Nephron progenitor cell (in vitro differentiated cells): ENCODE measurements around the gene ING3.

Experiments
- DNase-seq: peaks from one replicate; pipeline ENCODE4 v3.0.0; 2021
- H3K27ac Mint-ChIP-seq: 2 replicates; pipeline ENCODE4 v1.8.0; 2021; ENCODE audit warnings: mild to moderate bottlenecking, moderate library complexity, mixed read lengths
- H3K27me3 Mint-ChIP-seq: 2 replicates; pipeline ENCODE4 v1.8.0; 2021; ENCODE audit warnings: mild to moderate bottlenecking, low read depth, mixed read lengths; ENCODE audit not compliant: poor library complexity
- H3K36me3 Mint-ChIP-seq: 2 replicates; pipeline ENCODE4 v1.8.0; 2021; ENCODE audit warnings: low read depth, mixed read lengths
- H3K4me1 Mint-ChIP-seq: 2 replicates; pipeline ENCODE4 v1.8.0; 2021; ENCODE audit warnings: mixed read lengths
- H3K4me3 Mint-ChIP-seq: 2 replicates; pipeline ENCODE4 v1.8.0; 2021; ENCODE audit warnings: mild to moderate bottlenecking, moderate library complexity, mixed read lengths
- H3K9me3 Mint-ChIP-seq: 2 replicates; pipeline ENCODE4 v1.8.0; 2021; ENCODE audit warnings: mild to moderate bottlenecking, moderate library complexity, mixed read lengths
- TF ChIP-seq, protein P1 (sequence below): fragments of 200-600 bp; sonication (generic); IDR thresholded peaks from 2 replicates; pipeline ENCODE4 v1.5.0; 2021; ENCODE audit warnings: antibody characterized with exemption

The ING3 gene

DNA sequence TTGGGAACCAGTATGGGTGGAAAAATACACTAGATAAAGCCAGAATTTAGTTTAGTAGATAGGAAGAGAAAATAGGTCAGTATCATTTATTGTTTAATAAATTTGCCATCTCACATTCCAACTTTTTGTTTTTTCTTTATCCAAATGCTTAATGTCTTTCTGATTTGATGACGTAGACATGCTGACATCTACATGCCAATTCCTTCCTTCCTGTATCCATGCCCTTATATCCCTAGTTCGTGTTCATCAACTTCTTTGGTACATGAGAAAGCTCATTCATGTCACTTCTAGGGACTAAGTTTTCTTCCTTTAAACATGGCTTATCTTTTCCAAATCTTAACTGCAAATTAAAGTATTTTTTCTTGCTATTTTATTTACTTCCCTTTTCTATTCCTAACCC is 30.5 kb upstream of the ING3 start:
- H3K27ac Mint-ChIP-seq, result no peak overlapping the region
- H3K4me1 Mint-ChIP-seq, result peaks cover under 1% of the 10 kb centered on the region
- no peak overlapping the region for H3K4me3 Mint-ChIP-seq
- peaks cover 4% of the 10 kb centered on the region for H3K27me3 Mint-ChIP-seq
- TF ChIP-seq, protein P1, sequence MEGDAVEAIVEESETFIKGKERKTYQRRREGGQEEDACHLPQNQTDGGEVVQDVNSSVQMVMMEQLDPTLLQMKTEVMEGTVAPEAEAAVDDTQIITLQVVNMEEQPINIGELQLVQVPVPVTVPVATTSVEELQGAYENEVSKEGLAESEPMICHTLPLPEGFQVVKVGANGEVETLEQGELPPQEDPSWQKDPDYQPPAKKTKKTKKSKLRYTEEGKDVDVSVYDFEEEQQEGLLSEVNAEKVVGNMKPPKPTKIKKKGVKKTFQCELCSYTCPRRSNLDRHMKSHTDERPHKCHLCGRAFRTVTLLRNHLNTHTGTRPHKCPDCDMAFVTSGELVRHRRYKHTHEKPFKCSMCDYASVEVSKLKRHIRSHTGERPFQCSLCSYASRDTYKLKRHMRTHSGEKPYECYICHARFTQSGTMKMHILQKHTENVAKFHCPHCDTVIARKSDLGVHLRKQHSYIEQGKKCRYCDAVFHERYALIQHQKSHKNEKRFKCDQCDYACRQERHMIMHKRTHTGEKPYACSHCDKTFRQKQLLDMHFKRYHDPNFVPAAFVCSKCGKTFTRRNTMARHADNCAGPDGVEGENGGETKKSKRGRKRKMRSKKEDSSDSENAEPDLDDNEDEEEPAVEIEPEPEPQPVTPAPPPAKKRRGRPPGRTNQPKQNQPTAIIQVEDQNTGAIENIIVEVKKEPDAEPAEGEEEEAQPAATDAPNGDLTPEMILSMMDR, result no peak
- H3K9me3 Mint-ChIP-seq, result no peaks in the 10 kb centered on the region
- no peak for DNase-seq
- H3K36me3 Mint-ChIP-seq, result no peaks in the 10 kb centered on the region

DNA sequence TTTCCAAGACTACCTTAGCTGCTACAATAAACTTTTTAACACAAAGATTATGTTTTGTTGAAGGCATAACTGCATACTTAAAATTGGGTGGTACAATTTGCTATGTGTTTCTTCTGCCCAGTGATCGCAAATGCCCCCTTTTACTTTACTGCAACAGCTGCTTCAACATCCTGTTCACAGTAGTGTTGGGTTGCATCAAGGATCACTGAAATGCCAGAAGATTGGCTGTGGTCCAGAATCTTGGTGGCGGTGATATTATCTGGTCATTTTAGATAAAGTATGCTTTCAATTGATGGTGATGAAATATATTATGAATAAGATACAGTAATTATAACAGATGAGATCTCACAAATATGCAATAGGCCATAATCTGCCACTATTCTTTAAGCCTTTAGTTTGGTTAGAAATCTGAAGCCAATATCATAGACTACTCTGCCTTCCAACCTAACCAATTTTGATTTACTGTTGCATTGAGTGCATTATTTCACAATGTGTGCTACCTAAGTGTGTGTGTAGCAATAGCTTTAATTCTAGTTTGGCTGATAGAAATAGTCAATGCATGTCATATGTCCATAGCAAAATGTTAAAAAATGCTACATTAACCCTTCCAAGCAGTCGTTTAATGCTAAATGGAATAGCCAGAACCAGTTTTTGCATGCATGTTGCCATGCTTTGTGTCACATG is 29.8 kb upstream of the ING3 start:
- H3K4me3 Mint-ChIP-seq, result no peak overlapping the region
- H3K9me3 Mint-ChIP-seq, result no peaks in the 10 kb centered on the region
- H3K36me3 Mint-ChIP-seq, result no peaks in the 10 kb centered on the region
- TF ChIP-seq, protein P1, result no peak
- DNase-seq, result no peak
- peaks cover 8% of the 10 kb centered on the region for H3K4me1 Mint-ChIP-seq
- no peak overlapping the region for H3K27ac Mint-ChIP-seq
- H3K27me3 Mint-ChIP-seq, result peaks cover 4% of the 10 kb centered on the region

DNA sequence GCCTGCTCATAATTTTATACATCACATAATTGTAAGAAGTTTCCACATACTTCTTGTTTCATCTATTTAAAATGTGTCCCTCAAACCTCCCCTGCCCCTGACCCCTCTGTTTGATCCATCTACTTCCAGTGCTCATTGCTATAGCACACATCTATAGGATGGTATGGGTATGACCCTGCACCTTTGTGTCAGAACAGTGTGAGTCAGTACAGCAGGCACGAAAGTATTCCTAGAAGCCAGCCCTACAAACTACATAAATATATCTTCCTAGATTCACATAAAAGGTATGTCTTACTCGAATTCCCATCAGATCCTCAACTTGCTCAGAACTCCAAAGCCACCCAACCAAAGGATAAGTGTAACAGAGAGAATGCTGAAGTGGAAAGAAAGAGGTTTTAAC is 25.7 kb upstream of the ING3 start:
- TF ChIP-seq, protein P1, result no peak
- no peaks in the 10 kb centered on the region for H3K36me3 Mint-ChIP-seq
- no peak for DNase-seq
- H3K4me3 Mint-ChIP-seq, result no peak overlapping the region
- no peaks in the 10 kb centered on the region for H3K9me3 Mint-ChIP-seq
- H3K27ac Mint-ChIP-seq, result no peak overlapping the region
- peaks cover 12% of the 10 kb centered on the region for H3K4me1 Mint-ChIP-seq
- peaks cover 4% of the 10 kb centered on the region for H3K27me3 Mint-ChIP-seq

DNA sequence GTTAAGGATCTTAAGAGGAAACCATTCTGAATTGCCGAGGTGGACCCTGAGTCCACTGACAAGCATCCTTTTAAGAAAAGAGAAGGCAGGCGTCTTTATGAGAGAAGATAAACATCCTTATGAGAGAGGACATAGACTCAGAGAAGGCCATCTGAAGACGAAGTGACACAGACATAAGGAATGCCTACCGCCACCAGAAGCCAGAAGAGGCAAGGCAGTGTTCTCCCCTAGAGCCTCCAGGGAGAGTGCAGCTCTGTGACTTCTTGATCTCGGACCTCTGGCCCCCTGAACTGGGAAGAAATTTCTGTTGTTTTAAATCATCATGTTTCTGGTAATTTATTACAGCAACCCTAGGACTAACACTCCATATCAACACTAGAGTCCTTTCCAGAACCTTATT is 25.2 kb upstream of the ING3 start:
- H3K27ac Mint-ChIP-seq, result no peak overlapping the region
- no peak for DNase-seq
- H3K9me3 Mint-ChIP-seq, result no peaks in the 10 kb centered on the region
- H3K36me3 Mint-ChIP-seq, result no peaks in the 10 kb centered on the region
- peaks cover 12% of the 10 kb centered on the region for H3K4me1 Mint-ChIP-seq
- no peak overlapping the region for H3K4me3 Mint-ChIP-seq
- TF ChIP-seq, protein P1, result no peak
- peaks cover 4% of the 10 kb centered on the region for H3K27me3 Mint-ChIP-seq

DNA sequence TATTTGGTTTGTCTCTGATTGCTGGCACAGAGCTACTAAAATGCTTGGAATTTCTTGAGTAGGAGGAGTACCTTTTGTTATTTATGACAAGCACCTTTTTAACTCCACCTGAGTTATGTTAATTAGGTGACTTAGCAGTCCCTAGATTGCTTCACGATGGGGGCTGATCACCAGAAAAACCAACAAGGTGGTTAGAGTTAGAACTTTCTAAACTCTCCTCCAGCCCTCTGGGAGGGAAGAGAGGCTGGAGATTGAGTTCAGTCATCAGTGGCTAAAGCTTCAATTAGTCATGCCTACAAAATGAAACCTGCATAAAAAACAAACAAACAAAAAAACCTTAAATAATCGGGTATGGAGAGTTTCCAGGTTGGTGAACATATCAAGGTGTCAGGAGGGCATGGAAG is 23.6 kb upstream of the ING3 start:
- Mint-ChIP-seq H3K36me3 (no peaks in the 10 kb centered on the region), H3K27ac (no peak overlapping the region), H3K9me3 (no peaks in the 10 kb centered on the region), H3K4me3 (no peak overlapping the region), H3K4me1 (peaks cover 12% of the 10 kb centered on the region), H3K27me3 (peaks cover 4% of the 10 kb centered on the region)
- DNase-seq, result no peak
- TF ChIP-seq, protein P1, result no peak

DNA sequence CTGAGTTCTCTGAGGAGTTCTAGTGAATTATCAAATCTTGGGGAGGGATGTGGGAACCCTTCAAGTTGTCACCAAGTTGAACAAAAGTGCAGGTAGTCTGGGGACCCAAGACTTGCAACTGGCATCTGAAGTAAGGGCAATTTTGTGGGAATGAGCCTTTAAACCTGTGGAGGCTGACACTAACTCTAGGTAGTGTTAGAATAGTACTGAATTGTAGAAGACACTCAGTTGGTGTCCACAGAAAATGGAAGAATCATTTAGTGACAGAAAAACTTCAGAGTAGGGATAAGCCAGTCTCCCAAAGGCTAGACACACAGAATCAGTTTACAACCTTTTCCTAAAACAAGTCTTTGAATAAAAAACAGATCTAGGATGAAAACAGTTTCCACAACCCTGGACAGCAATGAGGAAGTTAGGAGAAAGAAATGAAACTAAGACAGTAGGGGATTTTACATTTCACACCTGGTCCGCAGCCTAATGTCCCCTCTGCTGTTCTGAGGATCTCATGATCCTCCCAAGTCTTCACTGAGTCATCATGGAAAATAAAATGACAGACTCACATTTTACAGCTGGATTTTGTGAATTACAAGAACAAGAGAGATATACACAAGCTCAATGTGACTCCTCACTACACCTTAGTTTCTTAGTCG is 23.0 kb upstream of the ING3 start:
- peaks cover 4% of the 10 kb centered on the region for H3K27me3 Mint-ChIP-seq
- H3K4me1 Mint-ChIP-seq, result peaks cover 12% of the 10 kb centered on the region
- no peaks in the 10 kb centered on the region for H3K9me3 Mint-ChIP-seq
- no peak for DNase-seq
- peak overlapping the region; percentile 31 for H3K27ac Mint-ChIP-seq
- H3K4me3 Mint-ChIP-seq, result no peak overlapping the region
- TF ChIP-seq, protein P1, result no peak
- no peaks in the 10 kb centered on the region for H3K36me3 Mint-ChIP-seq
